DMS 273 (cell line): ENCODE results near the gene HTR3D.
"Not testable (repeated sequence)": the region's sequence is repeated elsewhere in the genome, so short reads cannot be mapped to it uniquely, and the experiment has no call there.

Experiments used
- DNase-seq: peaks from one replicate; lab custom pipeline; 2025; ENCODE audit not compliant: unreplicated experiment; lab: John Stamatoyannopoulos, UW

HTR3D gene

DNA sequence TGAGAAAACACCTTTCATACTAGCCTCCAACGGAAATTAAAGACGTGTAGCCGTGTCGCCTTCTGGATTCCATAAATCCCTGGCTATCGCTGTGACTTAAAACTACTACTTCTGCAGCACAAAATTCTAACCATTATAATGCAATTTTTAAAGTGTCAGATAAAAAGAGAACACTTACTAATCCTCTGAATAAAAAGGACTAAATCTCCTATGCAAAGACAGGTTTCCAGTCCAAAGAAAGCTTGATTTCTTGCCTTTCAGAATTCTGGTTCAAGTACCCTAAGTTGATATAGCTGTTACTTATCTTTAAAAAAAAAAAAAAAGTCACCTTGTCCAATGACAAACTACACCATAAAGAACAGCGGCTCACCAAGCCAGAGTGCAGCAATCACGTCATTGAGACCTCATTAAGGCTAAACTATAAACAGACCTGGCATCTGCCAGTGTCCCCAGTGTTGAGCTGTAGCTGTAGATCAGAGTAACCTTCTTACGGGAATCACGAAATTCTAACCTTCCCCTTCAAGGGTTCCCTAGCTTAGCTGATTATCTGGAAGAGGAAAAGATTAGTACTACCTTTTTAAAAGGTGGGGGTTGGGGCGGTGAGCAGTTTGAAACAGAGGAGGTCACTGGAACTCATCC lies 16.0 kb upstream of the HTR3D start:
- peak; percentile 90 for DNase-seq

DNA sequence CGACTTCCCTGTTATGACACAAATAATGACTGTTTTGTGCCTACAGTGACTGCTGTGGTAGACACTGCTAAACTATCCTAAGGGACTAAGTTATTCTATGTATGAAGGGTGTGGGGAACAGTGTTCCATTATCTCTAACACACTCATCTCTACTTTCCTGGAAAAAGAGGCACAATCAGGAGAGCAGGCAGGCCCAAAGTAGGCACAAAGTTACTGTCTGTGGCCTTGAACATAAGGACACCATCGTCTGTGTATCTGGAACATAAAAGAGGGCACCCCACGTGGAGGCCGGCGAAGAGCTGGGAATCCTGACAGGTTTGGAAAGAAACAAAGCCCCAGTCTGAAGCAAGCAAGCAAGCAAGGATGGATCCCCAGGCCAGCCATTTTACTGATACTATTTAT lies 15.4 kb upstream of the HTR3D start:
- DNase-seq = peak; percentile 51

DNA sequence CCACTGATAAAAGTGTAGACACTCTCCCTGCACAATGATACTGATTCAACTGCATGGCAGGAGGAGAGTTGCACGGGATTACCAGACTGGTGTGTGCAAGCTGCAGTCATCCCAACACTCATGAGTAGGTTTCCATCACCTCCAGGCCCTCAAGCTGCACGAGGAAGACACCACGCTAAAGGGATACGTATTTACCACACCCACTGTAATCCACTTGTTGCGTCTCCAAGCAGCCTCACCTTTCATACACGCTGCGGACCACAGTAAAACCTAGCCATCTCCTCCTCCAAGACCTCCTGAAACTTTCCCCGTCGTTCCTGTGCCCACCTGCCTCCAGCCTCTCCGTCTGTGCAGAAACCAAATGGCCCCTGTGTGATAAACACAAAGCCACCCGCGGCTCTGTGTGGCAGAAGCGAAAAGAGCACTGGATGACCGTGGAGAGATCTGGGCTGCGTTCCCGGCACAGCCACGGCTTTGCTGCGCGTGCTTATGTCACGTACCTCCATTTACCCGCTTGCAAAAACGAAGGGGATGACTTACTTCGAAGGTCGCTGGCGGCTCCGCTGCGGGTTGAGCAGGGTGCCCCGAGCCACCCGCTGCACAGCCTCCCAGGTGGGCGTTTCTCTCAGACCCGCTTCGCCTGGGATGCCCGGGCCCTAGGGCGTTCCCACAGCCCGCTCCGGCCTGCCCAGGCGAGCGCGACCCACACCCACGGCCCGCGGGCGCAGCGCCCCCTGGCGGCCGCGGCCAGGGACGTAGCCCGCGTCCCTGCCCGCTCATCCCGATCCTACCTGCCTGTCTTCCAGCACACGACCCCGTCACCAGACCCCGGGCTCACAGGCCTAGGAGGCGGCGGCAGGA lies 14.5 kb upstream of the HTR3D start:
- peak; percentile 89 for DNase-seq

DNA sequence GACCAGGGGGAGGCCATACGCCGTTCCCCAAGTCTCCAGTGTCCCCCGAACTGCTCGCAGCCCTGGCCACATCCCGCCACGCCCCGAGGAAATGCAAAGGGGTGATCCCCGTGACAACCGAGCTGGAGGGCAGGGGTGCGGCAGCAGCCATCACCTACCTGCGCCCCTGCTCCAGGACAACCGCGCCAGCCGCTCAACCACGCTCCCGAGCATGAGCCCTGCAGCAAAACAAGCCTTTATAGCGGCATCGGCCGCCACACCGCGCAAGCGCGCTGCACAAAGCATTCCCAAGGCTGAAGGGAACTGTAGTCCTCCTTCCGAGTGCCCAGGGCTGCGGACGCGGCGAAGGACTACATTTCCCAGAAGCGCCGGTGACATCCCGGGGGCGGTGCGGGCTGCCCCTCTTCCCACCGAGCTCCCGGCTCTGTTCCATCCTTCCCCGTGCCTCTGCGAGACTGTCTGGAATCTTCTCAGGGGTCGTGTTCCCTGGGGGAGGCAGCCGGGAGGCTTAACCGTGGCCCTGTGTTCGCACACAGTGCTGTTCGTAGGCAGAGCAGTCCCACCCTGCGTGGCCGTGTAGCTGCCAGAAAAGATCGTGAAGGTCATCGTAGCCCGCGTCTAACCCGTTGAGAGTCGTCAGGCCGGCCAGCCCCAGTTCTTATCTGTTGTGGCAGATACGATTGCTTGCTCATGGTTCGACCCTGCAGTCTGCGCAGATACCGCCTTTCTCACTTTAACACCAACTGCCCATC lies 13.7 kb upstream of the HTR3D start, which contains the start of gene ABCC5:
TSS of gene ABCC5 (minus strand) at position 213 of the 752 bp plus-strand sequence. CDS start 3,492 bp downstream, outside the sequence.
- DNase-seq = peak; percentile 99

DNA sequence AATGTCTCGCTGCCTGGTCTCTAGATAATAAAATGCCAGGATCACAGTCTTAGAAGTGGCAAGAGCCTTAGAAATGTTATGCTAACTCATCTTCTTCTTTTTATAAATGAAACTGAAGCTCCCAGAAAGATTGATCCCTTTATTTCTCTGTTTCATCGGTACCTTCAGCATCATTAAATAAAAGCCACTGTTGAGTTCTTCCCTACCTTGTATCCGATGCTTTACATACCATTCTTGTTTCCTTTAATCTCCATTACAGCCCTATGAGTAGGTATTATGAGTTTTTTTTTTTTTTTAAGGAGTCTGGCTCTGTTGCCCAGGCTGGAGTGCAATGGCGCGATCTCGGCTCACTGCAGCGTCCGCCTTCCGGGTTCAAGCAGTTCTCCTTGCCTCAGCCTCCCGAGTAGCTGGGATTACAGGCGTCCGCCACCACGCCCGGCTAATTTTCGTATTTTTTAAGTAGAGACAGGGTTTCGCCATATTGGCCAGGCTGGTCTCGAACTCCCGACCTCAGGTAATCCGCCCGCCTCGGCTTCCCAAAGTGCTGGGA lies 13.0 kb upstream of the HTR3D start:
- no peak for DNase-seq

DNA sequence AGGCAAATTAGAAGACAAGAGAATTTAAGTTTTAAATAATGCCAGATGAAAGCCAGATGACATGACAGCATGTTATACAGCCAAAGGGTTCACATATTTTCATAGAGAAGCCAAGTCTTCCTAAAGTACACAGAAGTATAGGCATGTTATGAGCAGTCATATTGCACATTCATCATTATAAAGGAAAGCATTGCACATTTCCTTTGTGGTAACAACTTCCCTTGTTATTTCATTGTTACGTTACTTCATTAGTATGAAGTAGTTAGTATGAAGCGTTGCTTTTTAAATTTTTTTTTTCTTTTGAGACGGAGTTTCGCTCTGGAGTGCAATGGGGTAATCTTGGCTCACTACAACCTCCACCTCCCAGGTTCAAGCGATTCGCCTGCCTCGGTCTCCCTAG lies 9.2 kb upstream of the HTR3D start:
- no peak for DNase-seq

DNA sequence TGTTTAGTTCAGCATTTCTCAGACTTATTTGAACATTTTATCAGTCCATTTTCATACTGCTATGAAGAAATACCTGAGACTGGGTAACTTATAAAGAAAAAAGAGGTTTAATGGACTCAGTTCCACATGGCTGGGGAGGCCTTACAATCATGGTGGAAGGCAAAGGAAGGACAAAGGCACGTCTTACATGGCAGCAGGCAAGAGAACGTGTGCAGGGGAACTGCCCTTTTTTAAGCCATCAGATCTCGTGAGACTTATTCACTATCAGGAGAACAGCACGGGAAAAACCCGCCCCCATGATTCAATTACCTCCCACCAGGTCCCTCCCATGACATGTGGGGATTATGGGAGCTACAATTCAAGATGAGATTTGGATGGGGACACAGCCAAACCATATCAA lies 6.3 kb upstream of the HTR3D start:
- not testable (repeated sequence) for DNase-seq

DNA sequence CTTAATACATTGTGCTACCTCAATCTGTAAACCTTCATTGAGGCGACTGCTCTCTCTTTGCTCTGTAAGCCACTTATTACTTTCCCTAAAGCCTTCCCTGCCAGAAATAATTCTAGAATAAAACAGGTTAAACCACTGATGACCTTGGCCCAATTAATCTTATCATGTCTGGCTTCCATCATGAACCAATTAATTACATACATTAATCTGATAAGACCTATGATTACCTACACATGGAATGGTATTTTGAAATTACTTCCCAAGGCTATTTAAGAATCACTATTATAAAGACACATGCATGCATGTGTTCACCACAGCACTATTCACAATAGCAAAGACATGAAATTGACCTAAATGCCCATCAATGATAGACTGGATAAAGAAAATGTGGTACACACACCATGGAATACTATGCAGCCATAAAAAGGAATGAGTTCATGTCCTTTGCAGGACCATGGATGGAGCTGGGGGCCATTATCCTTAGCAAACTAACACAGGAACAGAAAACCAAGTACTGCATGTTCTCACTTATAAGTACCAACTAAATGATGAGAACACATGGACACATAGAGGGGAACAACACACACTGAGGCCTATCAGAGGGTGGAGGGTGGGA lies 3.2 kb upstream of the HTR3D start:
- DNase-seq = not testable (repeated sequence)

DNA sequence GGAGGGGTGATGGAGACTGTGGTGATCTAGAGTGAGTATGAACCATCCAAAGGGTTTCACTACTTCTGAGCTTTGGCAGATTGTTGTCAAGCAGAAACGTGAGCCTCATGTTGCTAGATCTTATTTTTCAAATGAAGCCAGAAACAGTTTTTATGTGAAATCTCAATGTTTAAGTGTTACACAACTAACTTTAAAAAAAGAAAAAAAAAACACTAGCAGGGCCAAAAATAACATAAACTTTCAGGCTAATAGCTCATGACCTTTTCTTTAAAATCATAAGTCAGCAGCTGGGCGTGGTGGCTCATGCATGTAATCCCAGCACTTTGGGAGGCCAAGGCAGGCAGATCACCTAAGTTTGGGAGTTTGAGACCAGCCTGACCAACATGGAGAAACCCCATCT lies 2.1 kb upstream of the HTR3D start:
- no peak for DNase-seq

DNA sequence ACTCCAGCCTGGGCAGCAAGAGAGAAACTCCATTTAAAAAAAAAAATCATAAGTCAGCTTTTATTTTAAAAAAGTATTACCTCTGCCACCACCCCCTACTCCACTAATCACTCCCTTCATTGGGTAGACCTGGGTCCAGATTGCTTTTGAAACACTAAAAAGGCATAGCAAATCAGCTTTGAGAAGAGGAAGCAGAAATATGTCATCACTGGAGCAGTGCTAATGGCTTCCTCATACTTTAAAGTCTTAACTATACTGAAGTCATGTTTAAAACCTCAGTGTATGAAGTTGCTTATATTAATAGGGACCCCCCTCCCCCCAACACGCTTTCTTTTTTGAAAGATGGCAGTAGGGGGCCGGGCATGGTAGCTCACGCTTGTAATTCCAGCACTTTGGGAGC lies 1.0 kb upstream of the HTR3D start:
- DNase-seq = no peak

DNA sequence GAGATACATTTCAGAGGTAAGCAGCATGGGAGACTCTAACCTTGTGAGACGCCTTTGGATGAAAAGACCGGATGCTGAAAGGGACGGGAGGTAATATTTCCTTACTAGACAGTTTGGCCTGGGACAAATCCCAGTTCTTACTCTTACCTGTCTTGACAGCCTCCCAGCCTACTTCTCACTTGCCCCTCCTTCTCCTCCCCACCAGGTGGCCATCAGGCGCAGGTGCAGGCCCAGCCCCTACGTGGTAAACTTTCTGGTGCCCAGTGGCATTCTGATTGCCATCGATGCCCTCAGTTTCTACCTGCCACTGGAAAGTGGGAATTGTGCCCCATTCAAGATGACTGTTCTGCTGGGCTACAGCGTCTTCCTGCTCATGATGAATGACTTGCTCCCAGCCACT lies 6.3 kb downstream of the HTR3D start:
- no peak for DNase-seq

DNA sequence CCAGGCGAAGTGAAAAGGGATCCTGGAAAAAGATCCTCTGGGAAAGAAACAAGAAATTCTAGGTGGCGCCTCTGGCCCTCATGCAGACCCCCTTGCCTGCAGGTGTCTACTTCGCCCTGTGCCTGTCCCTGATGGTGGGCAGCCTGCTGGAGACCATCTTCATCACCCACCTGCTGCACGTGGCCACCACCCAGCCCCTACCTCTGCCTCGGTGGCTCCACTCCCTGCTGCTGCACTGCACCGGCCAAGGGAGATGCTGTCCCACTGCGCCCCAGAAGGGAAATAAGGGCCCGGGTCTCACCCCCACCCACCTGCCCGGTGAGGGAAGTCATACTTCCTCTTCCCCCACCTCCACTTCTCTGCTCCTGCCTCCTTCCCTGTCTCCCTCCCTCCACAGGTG lies 6.8 kb downstream of the HTR3D start:
- DNase-seq = not testable (repeated sequence)

DNA sequence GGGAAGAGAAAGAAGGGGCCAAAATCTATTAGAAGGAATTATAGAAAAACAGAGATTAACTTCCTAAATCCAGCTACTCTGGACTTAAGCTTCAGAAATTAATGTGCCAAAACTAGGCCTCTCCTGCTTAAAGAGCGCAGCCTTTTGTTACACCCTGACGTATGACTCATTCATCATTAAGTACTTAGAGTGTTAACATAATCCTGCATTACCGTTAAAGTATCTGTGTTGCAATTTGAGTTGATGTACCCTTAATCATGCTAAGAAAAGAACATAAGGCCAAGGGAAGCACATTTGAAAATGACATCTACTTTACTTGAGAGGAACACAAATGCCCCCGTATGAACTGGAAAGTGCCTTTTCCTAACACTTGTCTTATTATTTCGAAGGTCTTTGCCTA lies 7.9 kb downstream of the HTR3D start:
- peak; percentile 32 for DNase-seq

DNA sequence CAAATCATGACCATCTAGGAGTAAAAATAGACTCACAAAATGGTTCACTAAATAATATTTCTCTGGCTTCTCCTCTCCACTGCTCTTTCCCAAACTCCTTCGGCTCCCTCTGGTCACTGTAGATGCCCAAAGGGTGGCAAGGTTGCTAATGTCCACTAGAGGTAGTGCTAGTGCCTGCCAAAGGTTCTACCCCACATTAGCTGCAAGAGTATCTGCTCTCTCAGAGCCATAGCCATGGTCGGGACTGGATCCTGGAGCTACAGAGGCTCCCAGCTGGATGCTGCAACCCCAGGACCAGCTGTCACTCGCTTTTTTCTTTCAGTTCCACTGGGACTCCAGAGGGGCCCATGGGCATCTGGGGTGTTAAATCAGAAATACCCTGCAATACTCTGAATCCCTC lies 8.5 kb downstream of the HTR3D start:
- peak; percentile 81 for DNase-seq

DNA sequence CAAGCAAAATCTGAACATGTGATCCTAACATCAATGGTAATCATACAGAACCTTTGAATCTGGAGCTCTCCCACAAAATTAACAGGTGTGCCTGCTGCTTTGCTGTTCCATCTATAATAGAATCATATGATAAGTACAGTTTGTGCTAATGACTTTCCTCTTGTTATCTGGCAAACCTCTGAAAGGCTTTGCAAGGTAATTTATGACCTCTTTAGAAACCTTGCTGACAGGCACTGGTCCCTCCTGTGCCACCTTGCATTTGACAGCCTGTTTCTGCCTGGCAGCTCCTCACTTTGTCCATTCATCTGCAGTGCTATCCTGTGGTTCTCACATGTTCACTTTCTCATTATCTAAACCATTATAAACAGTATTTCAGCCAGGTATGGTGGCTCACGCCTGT lies 11.1 kb downstream of the HTR3D start:
- no peak for DNase-seq

DNA sequence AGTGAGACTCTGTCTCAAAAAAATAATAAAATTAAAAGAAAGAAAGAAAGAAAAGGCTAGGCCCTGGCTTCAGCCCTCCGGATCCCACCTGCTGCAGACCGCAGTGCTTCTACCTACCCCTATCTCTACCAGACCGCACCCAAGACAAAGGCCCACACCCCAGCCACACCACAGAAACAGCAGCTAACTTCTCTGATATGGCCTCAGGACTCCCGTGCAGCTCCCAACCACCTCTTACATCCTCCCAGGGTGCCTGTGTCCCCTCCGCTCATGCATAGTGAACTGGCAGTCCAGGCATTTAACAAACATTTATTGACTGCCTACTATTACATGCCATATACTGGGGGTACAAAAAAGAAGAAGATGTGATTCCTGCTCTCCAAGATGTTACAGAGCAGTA lies 14.5 kb downstream of the HTR3D start:
- DNase-seq = no peak

DNA sequence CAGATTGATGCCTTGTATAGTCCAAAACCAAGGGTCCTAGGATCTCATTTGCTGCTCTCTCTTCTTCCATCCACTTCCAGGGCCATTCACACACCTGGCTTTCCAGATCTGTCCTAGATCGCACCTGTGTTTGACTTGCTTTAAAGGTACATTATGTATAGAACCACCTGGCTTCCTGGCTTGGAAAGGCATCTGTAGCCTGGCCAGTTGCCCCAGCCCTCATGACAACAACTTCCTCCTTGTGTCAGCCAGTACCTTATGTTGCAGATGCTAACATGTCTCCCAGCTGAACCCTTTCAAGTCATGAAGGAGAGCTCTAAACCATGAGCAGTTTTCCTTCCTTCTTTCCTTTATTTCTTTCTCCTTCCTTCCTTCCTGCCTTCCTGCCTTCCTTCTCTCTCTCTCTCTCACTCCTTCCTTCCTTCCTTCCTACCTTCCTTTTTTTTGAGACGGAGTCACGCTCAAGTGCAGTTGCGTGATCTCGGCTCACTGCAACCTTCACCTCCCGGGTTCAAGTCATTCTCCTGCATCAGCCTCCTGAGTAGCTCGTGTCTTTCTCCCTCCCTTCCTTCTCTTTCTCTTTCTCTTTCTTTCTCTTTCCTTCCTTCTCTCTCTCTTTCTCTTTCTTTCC lies 18.8 kb downstream of the HTR3D start:
- DNase-seq = peak; percentile 23

DNA sequence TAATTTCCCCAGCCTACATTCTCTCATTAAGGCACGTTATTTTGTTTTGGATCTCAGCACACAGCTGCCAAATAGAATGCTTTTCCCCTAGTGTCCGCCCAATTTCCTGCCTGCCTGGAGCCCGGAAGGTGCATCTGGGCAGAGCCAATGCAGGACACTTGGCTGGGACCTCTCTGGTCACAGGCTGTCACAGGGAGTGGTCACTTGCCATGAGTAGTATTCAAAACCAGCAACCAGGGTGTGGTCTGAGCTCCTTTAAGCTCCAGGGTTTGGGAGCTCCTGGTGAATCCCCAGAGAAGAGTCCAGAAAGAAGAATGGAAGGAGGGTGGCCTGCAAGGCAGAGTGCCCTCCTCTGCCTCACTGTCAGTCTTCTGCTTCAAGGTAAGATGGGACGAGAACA lies 21.2 kb downstream of the HTR3D start, which contains the start of gene HTR3C:
TSS of gene HTR3C (plus strand) at position 281 of the 400 bp plus-strand sequence. CDS start at position 315, 34 bp downstream.
- no peak for DNase-seq

DNA sequence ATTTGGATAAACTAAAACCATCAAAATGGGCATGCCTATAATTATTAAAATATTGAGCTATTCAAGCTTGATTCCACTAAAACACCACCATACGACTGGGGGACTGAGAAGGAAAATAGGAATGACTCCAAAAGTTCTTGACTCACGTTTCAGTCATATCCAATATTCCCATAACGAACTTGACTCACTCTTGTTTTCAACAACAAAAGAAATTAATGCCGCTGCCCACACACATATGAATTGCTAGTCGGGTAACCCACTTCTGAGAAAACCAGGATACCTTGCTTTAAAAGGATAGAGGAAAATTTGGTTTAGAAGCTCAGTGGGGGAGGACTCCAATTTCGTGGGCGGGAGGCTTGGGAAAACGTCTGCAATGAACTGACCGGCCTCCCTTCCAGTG lies 26.5 kb downstream of the HTR3D start:
- no peak for DNase-seq

DNA sequence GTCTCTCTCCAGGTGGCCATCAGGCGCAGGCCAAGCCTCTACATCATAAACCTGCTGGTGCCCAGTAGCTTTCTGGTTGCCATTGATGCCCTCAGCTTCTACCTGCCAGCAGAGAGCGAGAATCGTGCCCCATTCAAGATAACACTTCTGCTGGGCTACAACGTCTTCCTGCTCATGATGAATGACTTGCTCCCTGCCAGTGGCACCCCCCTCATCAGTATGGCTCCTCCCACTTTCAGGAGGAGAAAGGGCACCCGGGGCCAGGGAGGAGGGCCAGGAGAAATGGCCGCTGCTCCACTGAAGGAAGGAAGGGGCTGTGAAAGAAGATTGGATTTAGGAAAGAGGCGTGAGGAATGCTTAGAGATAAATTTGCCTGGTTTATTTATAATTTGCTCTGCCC lies 27.9 kb downstream of the HTR3D start:
- DNase-seq = no peak
